Stimulated activated CD8-positive, alpha-beta memory T cell treated with anti-CD3 and anti-CD28 coated beads, Interleukin-7, amount 100 ng/mL, for 48 hours (primary cell): ENCODE results near the gene C4B.
"Not testable (repeated sequence)": the region's sequence is repeated elsewhere in the genome, so short reads cannot be mapped to it uniquely, and the experiment has no call there.

Source experiments
- DNase-seq, 2 donors: peaks; one replicate each; pipeline ENCODE4 v3.0.0-alpha.2; 2020; ENCODE audit warnings: low read depth in 1 of 2; ENCODE audit errors: extremely low read depth in 1 of 2

The C4B gene

DNA sequence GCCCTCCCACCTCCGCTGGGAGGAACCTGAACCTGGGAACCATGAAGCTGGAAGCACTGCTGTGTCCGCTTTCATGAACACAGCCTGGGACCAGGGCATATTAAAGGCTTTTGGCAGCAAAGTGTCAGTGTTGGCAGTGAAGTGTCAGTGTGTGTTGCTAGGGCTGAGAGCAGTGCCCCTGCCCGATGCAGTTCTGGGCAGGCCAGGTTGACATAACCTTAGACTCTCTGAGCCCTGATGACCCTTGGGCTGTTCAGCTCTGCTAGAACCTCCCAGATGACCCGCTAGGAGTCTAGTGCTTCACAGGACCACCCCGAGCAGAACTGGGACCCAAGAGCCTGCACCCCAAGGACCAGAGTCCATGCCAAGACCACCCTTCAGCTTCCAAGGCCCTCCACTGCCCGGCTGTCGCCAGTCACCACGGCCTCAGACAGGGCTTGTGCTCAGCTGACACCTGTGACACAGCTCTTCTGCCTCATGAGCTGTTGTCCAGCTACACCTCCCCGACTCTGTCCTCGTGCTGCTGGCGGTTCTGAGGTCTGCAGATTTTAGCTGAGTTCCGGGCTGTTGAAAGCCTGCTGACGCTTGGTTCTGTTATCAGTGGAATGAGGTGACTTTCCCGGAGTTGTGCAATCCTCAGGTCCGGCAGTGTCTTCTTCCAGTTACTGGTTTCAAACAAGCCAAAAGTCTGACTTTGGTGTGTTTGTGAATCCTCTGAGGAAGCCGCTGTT is 20.9 kb downstream of the C4B start:
- not testable (repeated sequence) for DNase-seq

DNA sequence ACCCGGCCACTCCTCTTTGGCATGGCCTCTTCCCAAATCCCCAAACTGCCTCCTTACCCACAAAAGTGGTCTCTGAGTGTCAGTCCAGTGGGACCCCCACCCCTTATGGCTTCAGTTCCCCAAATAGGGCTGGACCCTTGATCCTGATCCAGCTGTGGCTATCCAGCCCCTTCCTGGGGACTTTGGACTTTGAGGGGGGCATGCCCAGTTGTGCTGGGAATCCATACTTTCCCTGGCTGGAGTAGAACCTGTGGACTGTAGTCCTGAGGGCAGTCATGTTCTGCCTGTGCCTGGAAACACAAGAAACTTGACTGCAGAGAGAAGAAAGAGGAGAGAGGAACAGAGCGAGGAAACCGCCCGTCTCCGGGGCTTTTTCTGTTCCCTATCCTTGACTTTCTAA is 22.5 kb downstream of the C4B start:
- DNase-seq = not testable (repeated sequence)

DNA sequence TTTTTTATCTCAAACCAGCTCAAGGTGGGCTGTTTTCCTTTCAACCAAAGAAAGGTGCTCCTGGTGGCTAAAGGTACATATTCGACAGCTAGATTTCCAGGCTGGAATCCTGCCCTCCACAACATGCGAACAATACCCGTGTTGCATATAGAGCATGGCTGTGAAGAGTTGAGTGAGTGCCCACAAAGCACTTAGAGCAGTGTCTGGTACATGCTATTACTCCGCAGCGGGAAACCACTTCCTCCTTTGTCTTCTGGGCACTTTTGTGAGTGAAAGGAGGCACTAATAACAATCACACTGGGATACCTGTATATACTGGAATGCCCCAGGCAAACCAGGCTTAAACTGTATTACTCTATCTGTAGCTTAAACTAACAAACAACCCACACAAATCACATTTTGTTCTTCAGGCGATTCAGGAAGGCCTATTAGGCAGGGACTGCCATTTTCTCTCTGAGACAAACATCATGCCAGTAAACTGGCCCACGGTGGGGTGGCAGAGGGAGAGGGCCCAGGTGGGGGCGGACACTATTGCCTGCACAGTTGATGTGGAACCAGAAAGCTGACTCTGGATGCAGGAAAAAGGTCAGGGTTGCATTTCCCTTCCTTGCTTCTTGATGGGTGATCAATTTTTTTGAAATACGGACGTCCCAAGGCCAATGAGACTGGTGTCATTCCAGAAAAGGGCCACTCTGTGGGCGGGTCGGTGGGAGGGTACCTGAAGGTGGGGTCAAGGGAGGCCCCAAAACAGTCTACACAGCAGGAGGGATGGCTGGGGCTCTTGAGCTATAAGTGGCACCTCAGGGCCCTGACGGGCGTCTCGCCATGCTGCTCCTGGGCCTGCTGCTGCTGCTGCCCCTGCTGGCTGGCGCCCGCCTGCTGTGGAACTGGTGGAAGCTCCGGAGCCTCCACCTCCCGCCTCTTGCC is 23.3 kb downstream of the C4B start, which contains the start of gene CYP21A2:
CYP21A2 (plus strand) TSS at position 818 of the 927 bp plus-strand sequence; CDS start at position 826, 8 bp downstream.
- DNase-seq = not testable (repeated sequence)

DNA sequence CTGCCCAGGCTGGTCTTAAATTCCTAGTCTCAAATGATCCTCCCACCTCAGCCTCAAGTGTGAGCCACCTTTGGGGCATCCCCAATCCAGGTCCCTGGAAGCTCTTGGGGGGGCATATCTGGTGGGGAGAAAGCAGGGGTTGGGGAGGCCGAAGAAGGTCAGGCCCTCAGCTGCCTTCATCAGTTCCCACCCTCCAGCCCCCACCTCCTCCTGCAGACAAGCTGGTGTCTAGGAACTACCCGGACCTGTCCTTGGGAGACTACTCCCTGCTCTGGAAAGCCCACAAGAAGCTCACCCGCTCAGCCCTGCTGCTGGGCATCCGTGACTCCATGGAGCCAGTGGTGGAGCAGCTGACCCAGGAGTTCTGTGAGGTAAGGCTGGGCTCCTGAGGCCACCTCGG is 24.3 kb downstream of the C4B start:
- DNase-seq = not testable (repeated sequence)

DNA sequence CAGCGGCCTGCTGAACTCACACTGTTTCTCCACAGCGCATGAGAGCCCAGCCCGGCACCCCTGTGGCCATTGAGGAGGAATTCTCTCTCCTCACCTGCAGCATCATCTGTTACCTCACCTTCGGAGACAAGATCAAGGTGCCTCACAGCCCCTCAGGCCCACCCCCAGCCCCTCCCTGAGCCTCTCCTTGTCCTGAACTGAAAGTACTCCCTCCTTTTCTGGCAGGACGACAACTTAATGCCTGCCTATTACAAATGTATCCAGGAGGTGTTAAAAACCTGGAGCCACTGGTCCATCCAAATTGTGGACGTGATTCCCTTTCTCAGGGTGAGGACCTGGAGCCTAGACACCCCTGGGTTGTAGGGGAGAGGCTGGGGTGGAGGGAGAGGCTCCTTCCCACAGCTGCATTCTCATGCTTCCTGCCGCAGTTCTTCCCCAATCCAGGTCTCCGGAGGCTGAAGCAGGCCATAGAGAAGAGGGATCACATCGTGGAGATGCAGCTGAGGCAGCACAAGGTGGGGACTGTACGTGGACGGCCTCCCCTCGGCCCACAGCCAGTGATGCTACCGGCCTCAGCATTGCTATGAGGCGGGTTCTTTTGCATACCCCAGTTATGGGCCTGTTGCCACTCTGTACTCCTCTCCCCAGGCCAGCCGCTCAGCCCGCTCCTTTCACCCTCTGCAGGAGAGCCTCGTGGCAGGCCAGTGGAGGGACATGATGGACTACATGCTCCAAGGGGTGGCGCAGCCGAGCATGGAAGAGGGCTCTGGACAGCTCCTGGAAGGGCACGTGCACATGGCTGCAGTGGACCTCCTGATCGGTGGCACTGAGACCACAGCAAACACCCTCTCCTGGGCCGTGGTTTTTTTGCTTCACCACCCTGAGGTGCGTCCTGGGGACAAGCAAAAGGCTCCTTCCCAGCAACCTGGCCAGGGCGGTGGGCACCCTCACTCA is 25.0 kb downstream of the C4B start:
- DNase-seq = not testable (repeated sequence)

DNA sequence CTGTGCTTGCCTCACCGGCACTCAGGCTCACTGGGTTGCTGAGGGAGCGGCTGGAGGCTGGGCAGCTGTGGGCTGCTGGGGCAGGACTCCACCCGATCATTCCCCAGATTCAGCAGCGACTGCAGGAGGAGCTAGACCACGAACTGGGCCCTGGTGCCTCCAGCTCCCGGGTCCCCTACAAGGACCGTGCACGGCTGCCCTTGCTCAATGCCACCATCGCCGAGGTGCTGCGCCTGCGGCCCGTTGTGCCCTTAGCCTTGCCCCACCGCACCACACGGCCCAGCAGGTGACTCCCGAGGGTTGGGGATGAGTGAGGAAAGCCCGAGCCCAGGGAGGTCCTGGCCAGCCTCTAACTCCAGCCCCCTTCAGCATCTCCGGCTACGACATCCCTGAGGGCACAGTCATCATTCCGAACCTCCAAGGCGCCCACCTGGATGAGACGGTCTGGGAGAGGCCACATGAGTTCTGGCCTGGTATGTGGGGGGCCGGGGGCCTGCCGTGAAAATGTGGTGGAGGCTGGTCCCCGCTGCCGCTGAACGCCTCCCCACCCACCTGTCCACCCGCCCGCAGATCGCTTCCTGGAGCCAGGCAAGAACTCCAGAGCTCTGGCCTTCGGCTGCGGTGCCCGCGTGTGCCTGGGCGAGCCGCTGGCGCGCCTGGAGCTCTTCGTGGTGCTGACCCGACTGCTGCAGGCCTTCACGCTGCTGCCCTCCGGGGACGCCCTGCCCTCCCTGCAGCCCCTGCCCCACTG is 25.9 kb downstream of the C4B start:
- not testable (repeated sequence) for DNase-seq

DNA sequence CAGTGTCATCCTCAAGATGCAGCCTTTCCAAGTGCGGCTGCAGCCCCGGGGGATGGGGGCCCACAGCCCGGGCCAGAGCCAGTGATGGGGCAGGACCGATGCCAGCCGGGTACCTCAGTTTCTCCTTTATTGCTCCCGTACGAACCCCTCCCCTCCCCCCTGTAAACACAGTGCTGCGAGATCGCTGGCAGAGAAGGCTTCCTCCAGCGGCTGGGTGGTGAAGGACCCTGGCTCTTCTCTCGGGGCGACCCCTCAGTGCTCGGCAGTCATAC is 26.4 kb downstream of the C4B start:
- not testable (repeated sequence) for DNase-seq

DNA sequence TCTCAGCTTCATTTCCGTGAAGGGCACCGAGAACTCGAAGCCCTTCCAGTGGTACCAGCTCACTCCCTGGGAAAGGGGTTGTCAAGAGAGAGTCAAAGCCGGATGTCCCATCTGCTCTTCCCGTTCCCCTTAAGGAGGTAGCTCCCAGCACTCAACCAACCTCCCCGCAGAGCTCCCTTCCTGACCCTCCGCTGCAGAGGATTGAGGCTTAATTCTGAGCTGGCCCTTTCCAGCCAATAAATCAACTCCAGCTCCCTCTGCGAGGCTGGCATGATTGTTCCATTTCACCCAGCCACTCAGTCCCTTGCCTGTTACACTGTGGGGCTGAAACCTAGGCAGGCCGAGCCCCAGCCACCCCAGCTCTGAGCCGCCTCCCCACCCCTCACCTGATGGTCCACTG is 26.8 kb downstream of the C4B start:
- not testable (repeated sequence) for DNase-seq

DNA sequence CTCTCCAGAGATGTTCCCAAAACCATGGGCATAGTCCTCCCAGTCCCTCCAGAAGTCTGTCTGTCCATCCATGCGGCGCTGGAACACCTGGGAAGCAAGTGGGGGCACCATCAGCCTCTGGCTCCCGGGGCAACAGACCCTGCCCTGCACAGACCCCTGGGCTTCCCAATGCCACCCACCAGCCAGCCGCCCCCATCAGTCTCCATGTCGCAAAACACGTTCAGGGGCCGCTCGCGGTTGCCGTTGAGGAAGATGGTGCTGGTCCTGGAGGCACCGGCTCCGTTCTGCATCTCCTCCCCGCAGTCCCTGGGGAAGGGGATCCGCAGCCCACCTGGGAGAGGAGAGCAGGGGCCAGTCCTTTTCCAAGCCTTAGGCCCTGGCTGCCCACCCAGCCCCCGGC is 27.7 kb downstream of the C4B start:
- DNase-seq = not testable (repeated sequence)

DNA sequence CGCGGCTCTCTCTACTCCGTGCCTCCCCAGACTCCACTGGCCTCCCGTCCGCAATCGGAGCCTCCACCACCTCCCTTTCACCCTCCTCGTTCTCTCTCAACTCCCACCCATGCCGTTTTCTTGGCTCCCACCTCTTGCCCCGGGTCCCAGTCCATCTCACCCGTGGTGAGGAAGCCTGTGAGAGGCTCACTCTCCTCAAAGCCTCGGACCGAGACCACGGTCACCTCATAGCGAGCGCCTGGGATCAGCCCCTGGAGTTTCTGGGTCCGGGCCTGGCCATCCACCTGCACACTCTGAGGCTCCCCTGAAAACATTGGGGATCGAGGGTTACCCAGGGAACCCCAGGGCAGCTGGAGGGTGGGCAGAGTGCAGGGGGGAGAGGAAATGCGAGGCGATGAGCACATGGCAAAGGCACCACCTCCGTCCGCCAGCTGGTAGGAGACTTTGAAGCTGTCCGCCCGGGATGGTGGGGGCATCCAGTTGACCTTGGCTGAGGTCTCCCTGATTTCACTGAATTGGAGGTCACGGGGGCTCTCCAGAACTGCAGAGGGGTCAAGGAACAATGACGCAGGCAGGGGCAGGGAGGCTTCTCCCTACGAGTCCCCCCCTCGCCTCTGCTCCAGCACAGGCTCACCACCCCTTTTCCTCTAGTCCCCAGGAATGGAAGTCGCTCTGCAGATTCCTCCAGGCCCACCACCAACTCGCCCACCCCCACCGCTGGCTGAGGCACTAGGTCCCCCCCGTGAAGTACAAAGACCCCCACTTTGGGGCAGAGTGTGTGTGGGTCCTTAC is 29.2 kb downstream of the C4B start:
- DNase-seq = not testable (repeated sequence)

DNA sequence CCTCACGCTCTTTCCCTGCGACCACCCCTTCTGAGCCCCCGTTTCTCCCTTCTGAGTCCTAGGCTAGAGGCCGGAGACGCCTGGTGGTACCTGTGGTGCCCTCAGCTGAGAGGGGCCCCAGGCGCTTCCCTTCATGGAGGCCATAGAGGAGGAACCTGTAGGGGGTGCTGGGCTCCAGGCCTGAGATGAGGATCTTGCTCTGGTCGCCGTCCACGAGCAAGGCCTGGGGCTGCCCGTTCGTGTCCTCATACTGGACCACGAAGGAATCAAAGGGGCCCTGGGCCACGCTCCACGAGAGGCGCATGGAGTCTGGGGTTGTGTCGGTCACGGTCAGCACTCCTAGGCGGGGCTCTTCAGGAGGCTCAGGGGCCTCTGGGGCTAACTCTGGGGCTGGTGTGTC is 30.3 kb downstream of the C4B start:
- DNase-seq = not testable (repeated sequence)

DNA sequence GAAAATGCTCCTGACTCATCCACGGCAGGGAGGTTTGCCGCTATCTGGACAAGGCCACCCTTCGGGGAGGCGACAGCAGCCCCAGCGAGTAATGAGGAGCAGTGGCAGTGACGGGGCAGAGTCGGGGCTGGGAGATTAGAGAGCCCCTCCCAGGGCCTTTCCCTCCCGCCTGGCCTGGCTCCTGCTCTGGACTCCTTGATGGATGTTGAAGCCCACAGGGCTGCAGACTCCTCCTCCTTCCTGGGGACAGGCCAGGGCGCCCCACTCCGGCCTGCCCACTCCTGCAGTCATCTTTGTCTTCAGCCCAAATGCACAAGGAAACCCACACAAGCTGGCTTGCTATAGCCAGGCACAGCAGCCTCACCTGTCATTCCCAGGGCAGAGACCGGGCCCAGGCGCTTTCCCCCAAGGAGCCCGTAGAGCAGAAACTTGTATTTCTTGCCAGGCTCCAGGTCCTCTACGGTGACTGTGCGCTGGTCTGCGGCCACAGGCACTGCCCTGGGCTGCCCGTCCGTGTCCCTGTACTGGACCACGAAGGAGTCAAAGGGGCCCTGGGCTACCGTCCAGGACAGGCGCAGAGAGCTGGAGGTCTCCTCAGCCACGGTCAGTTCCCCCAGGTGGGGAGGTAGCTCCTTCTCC is 31.3 kb downstream of the C4B start:
- DNase-seq = no peak

DNA sequence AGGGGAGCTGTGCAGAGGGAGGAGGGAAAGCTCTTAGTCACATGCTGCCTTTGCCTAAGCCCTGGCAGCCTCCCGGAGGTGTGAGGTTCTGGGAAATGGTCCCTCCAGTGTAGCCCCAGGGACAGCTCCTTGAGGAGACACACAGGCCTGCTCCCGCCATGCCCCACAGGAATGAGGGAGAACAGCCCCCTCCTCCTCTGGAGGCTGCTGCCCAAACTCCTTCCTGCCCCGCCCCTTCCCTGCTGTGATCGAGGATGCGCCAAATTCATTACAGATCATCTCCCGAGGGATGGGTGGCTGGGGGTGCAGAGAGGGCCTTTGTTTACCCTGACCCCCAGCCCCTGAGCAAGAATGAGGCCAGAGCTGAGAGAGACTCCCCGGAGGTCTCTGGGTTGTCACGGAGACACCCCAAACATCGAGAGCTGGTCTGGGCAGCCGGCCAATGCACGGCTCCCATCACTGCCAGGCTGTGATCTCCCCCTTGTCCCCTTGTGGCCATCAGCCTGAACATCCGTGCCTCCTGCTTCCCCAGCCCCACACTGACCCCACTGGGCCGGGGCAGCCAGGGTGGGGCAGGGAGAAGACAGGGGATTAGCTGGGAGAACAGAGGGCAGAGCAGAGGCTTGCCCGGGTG is 32.0 kb downstream of the C4B start:
- no peak for DNase-seq

DNA sequence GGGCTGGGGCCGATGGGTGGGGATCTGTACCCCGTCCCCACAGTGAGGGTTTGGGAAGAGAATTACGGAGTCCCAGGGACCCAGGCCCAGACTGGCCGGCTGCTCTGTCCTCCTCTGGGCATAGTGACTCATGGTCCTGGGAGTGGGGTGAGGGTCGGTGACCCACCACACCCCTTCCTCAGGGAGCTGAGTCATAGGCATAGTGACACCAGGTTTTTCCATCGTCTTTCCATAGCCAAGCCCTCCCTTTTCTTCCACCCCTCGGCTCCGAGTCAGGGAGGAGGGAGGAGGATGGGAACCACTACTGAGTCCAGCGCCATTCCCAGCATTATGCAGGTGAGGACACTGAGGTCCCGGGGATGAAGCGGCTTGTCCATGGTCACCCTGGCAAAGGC is 32.5 kb downstream of the C4B start:
- no peak for DNase-seq

DNA sequence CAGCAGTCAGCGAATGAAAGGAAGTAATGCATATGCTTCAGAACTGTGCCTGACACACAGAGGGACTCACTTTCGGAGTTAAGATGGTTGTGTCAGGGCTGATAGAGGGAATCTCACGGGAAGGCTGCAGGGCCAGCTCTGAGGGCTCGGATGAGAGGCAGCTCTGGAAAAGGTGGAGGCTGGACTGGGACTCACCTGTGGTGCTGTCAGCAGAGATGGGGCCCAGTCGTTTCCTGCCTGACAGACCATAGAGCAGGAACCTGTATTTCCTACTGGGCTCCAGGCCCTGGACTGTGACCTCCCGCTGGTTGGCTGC is 32.9 kb downstream of the C4B start:
- no peak for DNase-seq

DNA sequence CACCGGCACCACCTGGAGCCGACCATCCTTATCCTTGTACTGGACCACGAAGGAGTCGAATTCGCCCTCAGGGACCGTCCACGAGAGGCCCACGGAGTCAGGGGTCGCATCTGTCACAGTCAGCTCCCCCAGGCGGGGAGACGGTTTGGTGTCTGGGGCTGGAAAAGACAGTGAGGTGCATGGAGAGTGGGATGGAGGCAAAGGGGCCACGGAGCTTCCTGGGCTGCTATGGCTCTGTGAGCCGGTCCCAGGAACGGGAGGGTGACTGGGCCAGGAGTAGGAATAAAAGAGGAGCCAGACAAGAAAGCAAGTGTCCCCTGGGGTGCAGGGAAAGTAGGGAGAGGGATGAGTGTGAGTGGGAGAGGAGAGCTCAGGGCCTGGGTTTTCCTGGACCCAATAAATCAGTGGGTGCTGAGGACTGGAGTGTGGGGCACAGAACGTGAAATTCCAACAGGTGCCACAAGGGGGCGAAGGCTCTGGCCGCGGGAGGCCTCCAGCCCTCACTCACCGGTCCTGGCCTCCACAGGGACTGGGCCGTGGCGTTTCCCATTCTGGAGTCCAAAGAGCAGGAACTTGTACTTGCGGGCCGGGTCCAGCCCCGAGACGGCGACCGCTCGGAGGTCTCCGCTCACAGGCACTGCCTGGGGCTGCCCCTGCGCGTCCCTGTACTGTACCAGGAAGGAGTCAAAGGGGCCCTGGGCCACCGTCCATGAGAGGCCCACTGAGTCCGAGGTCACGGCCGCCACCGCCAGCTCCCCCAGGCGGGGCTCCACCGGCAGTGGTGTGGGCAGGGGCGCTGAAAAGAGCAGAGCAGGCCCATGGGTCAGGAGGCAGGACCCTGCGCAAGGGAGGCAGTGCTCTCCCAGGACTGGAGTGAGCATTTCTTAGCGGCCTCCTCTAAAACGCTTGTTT is 33.5 kb downstream of the C4B start:
- DNase-seq = peak; percentile 21 to 25

DNA sequence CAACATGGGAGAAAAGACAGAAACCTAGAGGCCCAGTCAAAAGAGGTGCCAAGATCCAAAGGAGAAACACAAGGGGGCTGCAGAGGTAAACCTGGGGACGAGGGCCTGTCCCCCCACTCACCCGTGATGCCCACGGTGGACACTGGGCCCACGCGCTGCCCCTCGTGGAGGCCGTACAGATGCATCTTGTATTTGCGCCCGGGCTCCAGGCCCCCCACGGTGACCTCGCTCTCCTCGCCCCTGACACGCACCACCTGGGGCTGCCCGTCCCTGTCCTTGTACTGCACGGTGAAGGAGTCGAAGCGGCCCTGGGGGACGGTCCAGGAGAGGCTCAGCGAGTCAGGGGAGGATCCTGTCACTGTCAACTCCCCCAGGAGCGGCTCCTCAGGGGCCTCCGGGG is 34.6 kb downstream of the C4B start:
- not testable (repeated sequence) for DNase-seq

DNA sequence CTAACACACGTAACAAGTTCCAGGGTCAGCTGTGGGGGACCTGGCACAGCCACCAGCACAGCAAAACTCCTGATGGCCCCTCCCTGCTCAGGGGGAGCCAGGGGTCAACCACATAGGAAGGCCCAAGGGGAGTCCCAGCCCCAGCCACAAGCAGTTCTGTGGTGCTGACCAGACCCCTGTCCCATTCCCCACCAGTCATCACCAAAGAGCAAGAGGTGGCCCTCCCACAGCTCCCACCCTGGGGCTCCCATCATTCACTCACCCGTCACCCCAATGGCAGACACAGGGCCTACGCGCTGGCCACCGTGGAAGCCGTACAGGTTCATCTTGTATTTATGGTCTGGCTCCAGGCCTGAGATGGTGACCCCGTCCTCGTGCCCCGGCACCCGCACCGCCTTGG is 35.1 kb downstream of the C4B start:
- not testable (repeated sequence) for DNase-seq
